T-cell (primary cell): ENCODE measurements around the gene KIZ. TPM values are rescaled to one million over a fixed set of nuclear protein-coding genes. Genes with fewer than 3 reads are reported as not detected.
A peak's percentile ranks its signal among the peaks of the same experiment; 100 is the strongest.

Experiments
- ATAC-seq, 4 experiments: fragments of 200-7000 bp in 3 of 4; fragments of 150-1000 bp in 1 of 4; cut with Tn5 transposase; replicated peaks in 1 of 4; 1 replicate in 3 of 4; 2 replicates in 1 of 4; pipeline ENCODE4 v1.10.0; 2021; ENCODE audit warnings: moderate library complexity in 3 of 4, mild to moderate bottlenecking in 2 of 4, moderate number of reproducible peaks in 1 of 4
- CTCF ChIA-PET, 2 donors: fragments of 300-600 bp; sonication (Branson Sonifier 250); formaldehyde crosslinking; loops; one replicate each; lab custom pipeline; 2022; ENCODE audit warnings: antibody characterized with exemption in 2 of 2; lab: Charles Lee
- POLR2A ChIA-PET, 2 donors: fragments of 300-600 bp; sonication (Branson Sonifier 250); formaldehyde crosslinking; loops; one replicate each; lab custom pipeline; 2022; ENCODE audit warnings: antibody characterized with exemption in 2 of 2; lab: Charles Lee
- DNase-seq, 35 experiments: peaks; one replicate each; pipeline versions ENCODE4 v3.0.0 to v3.0.0-alpha.2; 2013 to 2023
- H3K27ac ChIP-seq: one replicate; pipeline ENCODE4 v1.5.1; 2013; ENCODE audit warnings: low read length
- H3K27me3 ChIP-seq, 2 experiments: replicated peaks in 1 of 2; 1 replicate in 1 of 2; 2 replicates in 1 of 2; pipeline versions ENCODE4 v1.6.1 to v1.7.0; 2013; ENCODE audit warnings: low read length in 1 of 2, mixed read lengths in 1 of 2; ENCODE audit not compliant: control insufficient read depth in 2 of 2, insufficient read depth in 2 of 2; ENCODE audit errors: extremely low read depth in 1 of 2
- H3K36me3 ChIP-seq, 2 donors: 1 replicate in 1 of 2; 2 replicates in 1 of 2; pipeline versions ENCODE4 v1.6.1 to v1.7.0; 2013; ENCODE audit warnings: low read length in 1 of 2; ENCODE audit not compliant: control insufficient read depth in 2 of 2, insufficient read depth in 1 of 2; ENCODE audit errors: extremely low read depth in 1 of 2
- H3K4me1 ChIP-seq, 2 experiments: 1 replicate in 1 of 2; 2 replicates in 1 of 2; pipeline versions ENCODE4 v1.6.1 to v1.7.0; 2013; ENCODE audit warnings: low read length in 2 of 2, mixed read lengths in 1 of 2; ENCODE audit not compliant: insufficient read depth in 2 of 2, control insufficient read depth in 1 of 2; ENCODE audit errors: extremely low read depth in 1 of 2
- H3K4me3 ChIP-seq, 2 donors: 1 replicate in 1 of 2; 2 replicates in 1 of 2; pipeline versions ENCODE4 v1.5.1 to v1.7.0; 2013; ENCODE audit warnings: mild to moderate bottlenecking in 2 of 2, low read length in 1 of 2, moderate library complexity in 1 of 2; ENCODE audit not compliant: control insufficient read depth in 1 of 2; ENCODE audit errors: extremely low read depth in 1 of 2
- H3K9me3 ChIP-seq: 2 replicates; pipeline ENCODE4 v1.7.0; 2013
- H3K27ac Mint-ChIP-seq, 2 donors: one replicate each; pipeline ENCODE4 v1.8.0; 2020 to 2021; ENCODE audit warnings: mild to moderate bottlenecking in 2 of 2, mixed read lengths in 2 of 2
- H3K27me3 Mint-ChIP-seq, 2 donors: one replicate each; pipeline ENCODE4 v1.8.0; 2021 to 2022; ENCODE audit warnings: mixed read lengths in 2 of 2
- H3K36me3 Mint-ChIP-seq: one replicate; pipeline ENCODE4 v1.8.0; 2021; ENCODE audit warnings: mixed read lengths
- H3K4me1 Mint-ChIP-seq, 3 donors: one replicate each; pipeline ENCODE4 v1.8.0; 2020 to 2022; ENCODE audit warnings: mixed read lengths in 3 of 3, mild to moderate bottlenecking in 1 of 3
- H3K4me3 Mint-ChIP-seq, 3 donors: one replicate each; pipeline ENCODE4 v1.8.0; 2020 to 2022; ENCODE audit warnings: mild to moderate bottlenecking in 3 of 3, mixed read lengths in 3 of 3, moderate library complexity in 3 of 3
- H3K9me3 Mint-ChIP-seq, 3 donors: one replicate each; pipeline ENCODE4 v1.8.0; 2020 to 2022; ENCODE audit warnings: mixed read lengths in 3 of 3
- WGBS: methylation state at CpG from one replicate; pipeline ENCODE4 v1.1.5; 2013; ENCODE audit warnings: missing lambda C conversion rate; ENCODE audit not compliant: insufficient coverage; 5-methylcytosine and 5-hydroxymethylcytosine counted together
- total RNA-seq, 35 experiments: library from RNA in 6 of 35; stranded (reverse) in 6 of 35; fragments of 120-200 nt in 1 of 35; gene quantifications; one replicate each; pipeline versions ENCODE4 v1.2.1 to v1.2.4 and lab custom pipeline; 2013 to 2026

Gene KIZ
- total RNA-seq, 5 donors from 2014 or later (not counting 1 experiment from before 2014, with no cell fraction given), result 30.1 to 44.0 (median 41.2) TPM

- no peaks in the 10 kb centered on the region for H3K27me3 Mint-ChIP-seq
- Histone ChIP-seq H3K36me3 (no peaks in the 10 kb centered on the region), H3K27me3 (no peaks in the 10 kb centered on the region), H3K9me3 (peaks cover 2% of the 10 kb centered on the region), H3K27ac (no peak overlapping the region), H3K4me3 (no peak overlapping the region), H3K4me1 (peaks cover 0 to 5% of the 10 kb centered on the region in 2 experiments)
- ATAC-seq, result no peak
- H3K36me3 Mint-ChIP-seq, result peaks cover 38% of the 10 kb centered on the region
- H3K4me1 Mint-ChIP-seq, result peaks cover 17 to 38% (median 18%) of the 10 kb centered on the region in 3 donors
- H3K4me3 Mint-ChIP-seq, result no peak overlapping the region
- H3K9me3 Mint-ChIP-seq, result peaks cover 4 to 16% (median 12%) of the 10 kb centered on the region in 3 donors
- no peak overlapping the region for H3K27ac Mint-ChIP-seq
- POLR2A ChIA-PET, result no interaction called here
- CTCF ChIA-PET, result no interaction called here
- WGBS, result 100% methylated on average over 2 of the region's 2 CpGs
- no peak for DNase-seq
These were observed 47.6 kb downstream of the KIZ start for GRCh38 chr20:21173485-21173884.

DNA sequence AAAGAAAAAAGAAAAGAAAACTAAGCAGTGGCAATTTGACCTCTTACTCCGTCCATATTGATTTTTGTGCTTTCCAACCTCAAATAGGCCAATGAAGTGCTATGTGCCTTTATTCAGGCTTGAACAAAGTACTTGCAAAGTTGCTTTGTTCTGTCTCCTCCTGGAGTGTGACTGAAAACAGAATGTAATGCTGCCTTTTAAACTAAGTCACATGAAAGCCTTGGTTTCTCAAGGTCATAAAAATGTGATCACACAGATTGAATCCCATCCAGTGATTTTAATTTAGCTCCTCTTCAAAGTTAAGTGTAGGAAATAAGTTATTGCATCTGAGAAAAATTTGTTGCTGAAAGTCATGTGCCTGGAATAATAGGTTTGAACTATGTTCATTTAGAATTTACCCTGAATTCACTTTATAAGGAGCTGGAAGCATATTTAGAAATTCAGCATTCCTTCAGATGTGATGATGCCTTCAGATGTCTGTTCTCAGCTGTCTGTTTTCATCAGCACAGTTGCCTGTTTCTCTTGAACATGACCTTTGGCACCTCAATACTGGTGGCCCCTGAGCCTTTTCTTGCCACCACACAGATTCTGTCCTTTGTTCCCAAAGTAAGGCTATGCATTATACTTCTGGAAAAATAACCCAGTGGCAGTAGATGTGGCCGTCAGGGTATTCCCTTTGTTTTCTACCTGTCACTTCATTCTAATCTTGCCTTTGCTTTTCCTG lies 48.8 kb downstream of the KIZ start:
- H3K4me3 ChIP-seq, result no peak overlapping the region
- Mint-ChIP-seq H3K36me3 (peaks cover 44% of the 10 kb centered on the region), H3K27ac (no peak overlapping the region), H3K9me3 (peaks cover 4 to 16% (median 12%) of the 10 kb centered on the region in 3 donors), H3K27me3 (no peaks in the 10 kb centered on the region), H3K4me1 (peaks cover 19 to 50% (median 25%) of the 10 kb centered on the region in 3 donors), H3K4me3 (no peak overlapping the region)
- peaks cover 2% of the 10 kb centered on the region for H3K9me3 ChIP-seq
- 80% methylated on average over 1 of the region's 2 CpGs for WGBS
- peaks cover 0 to 5% of the 10 kb centered on the region in 2 experiments for H3K4me1 ChIP-seq
- H3K36me3 ChIP-seq, result no peaks in the 10 kb centered on the region
- no peaks in the 10 kb centered on the region for H3K27me3 ChIP-seq
- CTCF ChIA-PET, result no interaction called here
- DNase-seq (no peak), ATAC-seq (no peak)
- H3K27ac ChIP-seq, result no peak overlapping the region
- POLR2A ChIA-PET, result no interaction called here

DNA sequence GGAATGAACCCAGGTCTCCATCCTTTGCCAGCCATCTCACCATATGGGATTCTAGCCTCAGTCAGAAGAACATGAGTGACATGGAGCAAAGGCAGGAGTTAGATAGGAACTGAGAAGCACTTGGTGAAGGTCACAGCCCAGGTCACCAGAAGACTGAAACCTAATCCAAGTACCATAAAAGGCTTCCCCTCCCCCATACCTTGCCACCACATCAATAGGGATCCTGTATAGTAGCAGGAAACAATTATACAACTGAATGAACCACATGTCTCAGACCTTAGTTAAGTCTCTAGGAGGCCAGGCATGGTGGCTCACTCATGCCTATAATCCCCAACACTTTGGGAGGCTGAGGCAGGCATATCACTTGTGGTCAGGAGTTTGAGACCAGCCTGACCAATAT lies 49.6 kb downstream of the KIZ start:
- POLR2A ChIA-PET, result no interaction called here
- H3K27me3 Mint-ChIP-seq, result no peaks in the 10 kb centered on the region
- H3K9me3 Mint-ChIP-seq, result peaks cover 4 to 16% (median 12%) of the 10 kb centered on the region in 3 donors
- H3K4me1 ChIP-seq, result peaks cover 0 to 5% of the 10 kb centered on the region in 2 experiments
- CTCF ChIA-PET, result no interaction called here
- H3K27ac Mint-ChIP-seq, result no peak overlapping the region
- peak in 1 of 4 experiments; percentile 42 for ATAC-seq
- H3K4me3 Mint-ChIP-seq, result no peak overlapping the region
- H3K36me3 ChIP-seq, result no peaks in the 10 kb centered on the region
- H3K9me3 ChIP-seq, result peaks cover 2% of the 10 kb centered on the region
- peaks cover 19 to 52% (median 26%) of the 10 kb centered on the region in 3 donors for H3K4me1 Mint-ChIP-seq
- H3K27ac ChIP-seq, result no peak overlapping the region
- H3K27me3 ChIP-seq, result no peaks in the 10 kb centered on the region
- H3K36me3 Mint-ChIP-seq, result peaks cover 41% of the 10 kb centered on the region
- DNase-seq, result peak in 3 of 35 experiments; percentile 3 to 11 (median 8)
- H3K4me3 ChIP-seq, result no peak overlapping the region

- Histone ChIP-seq H3K4me3 (no peak overlapping the region), H3K9me3 (peaks cover 2% of the 10 kb centered on the region), H3K27ac (no peak overlapping the region), H3K27me3 (no peaks in the 10 kb centered on the region), H3K4me1 (peaks cover 0 to 5% of the 10 kb centered on the region in 2 experiments), H3K36me3 (no peaks in the 10 kb centered on the region)
- H3K27ac Mint-ChIP-seq, result no peak overlapping the region
- CTCF ChIA-PET, result no interaction called here
- WGBS, result no CpG with 5 or more reads among the region's 2 CpGs
- POLR2A ChIA-PET, result no interaction called here
- H3K4me1 Mint-ChIP-seq, result peaks cover 16 to 37% (median 26%) of the 10 kb centered on the region in 3 donors
- H3K9me3 Mint-ChIP-seq, result peaks cover 0 to 13% (median 9%) of the 10 kb centered on the region in 3 donors
- peaks cover 36% of the 10 kb centered on the region for H3K36me3 Mint-ChIP-seq
- no peak overlapping the region for H3K4me3 Mint-ChIP-seq
- ATAC-seq (no peak), DNase-seq (no peak)
- H3K27me3 Mint-ChIP-seq, result no peaks in the 10 kb centered on the region
These were observed 51.9 kb downstream of the KIZ start for GRCh38 chr20:21177767-21178166.

- H3K27me3 Mint-ChIP-seq, result no peaks in the 10 kb centered on the region
- peaks cover 2% of the 10 kb centered on the region for H3K9me3 ChIP-seq
- no peaks in the 10 kb centered on the region for H3K36me3 ChIP-seq
- ChIA-PET CTCF (no interaction called here), POLR2A (no interaction called here)
- H3K27ac ChIP-seq, result no peak overlapping the region
- no peaks in the 10 kb centered on the region for H3K27me3 ChIP-seq
- H3K4me1 ChIP-seq, result peaks cover 0 to 5% of the 10 kb centered on the region in 2 experiments
- H3K9me3 Mint-ChIP-seq, result peaks cover 0 to 13% (median 9%) of the 10 kb centered on the region in 3 donors
- H3K4me3 ChIP-seq, result no peak overlapping the region
- peaks cover 41% of the 10 kb centered on the region for H3K36me3 Mint-ChIP-seq
- no peak overlapping the region for H3K4me3 Mint-ChIP-seq
- no peak for ATAC-seq
- 88% methylated on average over 1 of the region's 2 CpGs for WGBS
- DNase-seq, result no peak
- peaks cover 12 to 24% (median 18%) of the 10 kb centered on the region in 3 donors for H3K4me1 Mint-ChIP-seq
- H3K27ac Mint-ChIP-seq, result no peak overlapping the region
These were observed 53.9 kb downstream of the KIZ start for GRCh38 chr20:21179757-21180156.

GRCh38 chr20:21180248-21180647 lies 54.4 kb downstream of the KIZ start:
- peaks cover 0 to 13% (median 9%) of the 10 kb centered on the region in 3 donors for H3K9me3 Mint-ChIP-seq
- Histone ChIP-seq H3K36me3 (no peaks in the 10 kb centered on the region), H3K27me3 (no peaks in the 10 kb centered on the region), H3K4me1 (peaks cover 0 to 4% of the 10 kb centered on the region in 2 experiments), H3K9me3 (peaks cover 2% of the 10 kb centered on the region), H3K4me3 (no peak overlapping the region), H3K27ac (no peak overlapping the region)
- POLR2A ChIA-PET, result no interaction called here
- H3K27ac Mint-ChIP-seq, result no peak overlapping the region
- H3K4me1 Mint-ChIP-seq, result peaks cover 7 to 19% (median 14%) of the 10 kb centered on the region in 3 donors
- no peaks in the 10 kb centered on the region for H3K27me3 Mint-ChIP-seq
- DNase-seq, result no peak
- ATAC-seq, result no peak
- WGBS, result 95% methylated on average over 3 of the region's 6 CpGs
- CTCF ChIA-PET, result no interaction called here
- H3K4me3 Mint-ChIP-seq, result no peak overlapping the region
- peaks cover 41% of the 10 kb centered on the region for H3K36me3 Mint-ChIP-seq
